ENCODE measurements around the gene CITED4. TPM values are rescaled to one million over a fixed set of nuclear protein-coding genes. Genes with fewer than 3 reads are reported as not detected.
"Not testable (repeated sequence)": the region's sequence is repeated elsewhere in the genome, so short reads cannot be mapped to it uniquely, and the experiment has no call there.

Gene CITED4
- total RNA-seq, 1 donor from 2014 or later = 30.8 TPM

DNA sequence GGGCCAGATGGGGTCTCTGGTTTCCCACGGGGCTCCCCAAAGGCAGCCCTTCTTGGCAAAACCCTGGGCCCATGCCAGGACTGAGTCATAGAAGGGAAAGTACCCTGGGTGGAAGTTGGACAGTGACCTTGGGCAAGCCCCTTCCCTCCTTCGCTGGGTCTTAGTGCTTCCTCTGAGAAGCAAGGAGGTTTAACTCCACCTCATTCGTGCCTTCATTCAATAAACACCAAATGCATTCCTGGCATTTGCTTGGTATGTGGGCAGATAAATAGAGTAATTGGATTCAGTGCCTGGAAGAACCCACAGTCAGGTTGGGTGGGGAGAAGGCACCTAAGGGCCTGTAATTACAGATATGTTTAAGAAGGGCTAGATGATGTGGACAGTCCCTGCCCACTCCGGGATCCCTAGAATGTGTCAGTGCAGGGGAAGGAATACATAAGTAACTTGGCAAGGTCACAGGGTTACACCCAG, 36.3 kb upstream of the CITED4 start:
- peaks cover 18% of the 10 kb centered on the region for H3K9me3 Mint-ChIP-seq (ENCODE audit: low read depth)
- DNase-seq (ENCODE audit: low spot score, unreplicated experiment) = no peak
- peaks cover 4% of the 10 kb centered on the region for H3K27me3 Mint-ChIP-seq
- TF ChIP-seq, protein P1, sequence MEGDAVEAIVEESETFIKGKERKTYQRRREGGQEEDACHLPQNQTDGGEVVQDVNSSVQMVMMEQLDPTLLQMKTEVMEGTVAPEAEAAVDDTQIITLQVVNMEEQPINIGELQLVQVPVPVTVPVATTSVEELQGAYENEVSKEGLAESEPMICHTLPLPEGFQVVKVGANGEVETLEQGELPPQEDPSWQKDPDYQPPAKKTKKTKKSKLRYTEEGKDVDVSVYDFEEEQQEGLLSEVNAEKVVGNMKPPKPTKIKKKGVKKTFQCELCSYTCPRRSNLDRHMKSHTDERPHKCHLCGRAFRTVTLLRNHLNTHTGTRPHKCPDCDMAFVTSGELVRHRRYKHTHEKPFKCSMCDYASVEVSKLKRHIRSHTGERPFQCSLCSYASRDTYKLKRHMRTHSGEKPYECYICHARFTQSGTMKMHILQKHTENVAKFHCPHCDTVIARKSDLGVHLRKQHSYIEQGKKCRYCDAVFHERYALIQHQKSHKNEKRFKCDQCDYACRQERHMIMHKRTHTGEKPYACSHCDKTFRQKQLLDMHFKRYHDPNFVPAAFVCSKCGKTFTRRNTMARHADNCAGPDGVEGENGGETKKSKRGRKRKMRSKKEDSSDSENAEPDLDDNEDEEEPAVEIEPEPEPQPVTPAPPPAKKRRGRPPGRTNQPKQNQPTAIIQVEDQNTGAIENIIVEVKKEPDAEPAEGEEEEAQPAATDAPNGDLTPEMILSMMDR (IDR thresholded peaks at IDR 0.05; ENCODE audit: unreplicated experiment) = no peak
- H3K4me1 Mint-ChIP-seq (ENCODE audit: low read depth) = peaks cover 7% of the 10 kb centered on the region
- peak overlapping the region; percentile 31 for H3K27ac Mint-ChIP-seq
- no peak overlapping the region for H3K4me3 Mint-ChIP-seq (ENCODE audit: low read depth)
- no peaks in the 10 kb centered on the region for H3K36me3 Mint-ChIP-seq (ENCODE audit: insufficient read depth)

GRCh38 chr1:40897513-40897912, 35.4 kb upstream of the CITED4 start:
- H3K36me3 Mint-ChIP-seq (ENCODE audit: insufficient read depth) = no peaks in the 10 kb centered on the region
- no peak for DNase-seq (ENCODE audit: low spot score, unreplicated experiment)
- TF ChIP-seq, protein P1 (IDR thresholded peaks at IDR 0.05; ENCODE audit: unreplicated experiment) = no peak
- peaks cover 6% of the 10 kb centered on the region for H3K4me1 Mint-ChIP-seq (ENCODE audit: low read depth)
- H3K9me3 Mint-ChIP-seq (ENCODE audit: low read depth) = peaks cover 21% of the 10 kb centered on the region
- H3K27ac Mint-ChIP-seq = no peak overlapping the region
- H3K4me3 Mint-ChIP-seq (ENCODE audit: low read depth) = no peak overlapping the region
- peaks cover 4% of the 10 kb centered on the region for H3K27me3 Mint-ChIP-seq

DNA sequence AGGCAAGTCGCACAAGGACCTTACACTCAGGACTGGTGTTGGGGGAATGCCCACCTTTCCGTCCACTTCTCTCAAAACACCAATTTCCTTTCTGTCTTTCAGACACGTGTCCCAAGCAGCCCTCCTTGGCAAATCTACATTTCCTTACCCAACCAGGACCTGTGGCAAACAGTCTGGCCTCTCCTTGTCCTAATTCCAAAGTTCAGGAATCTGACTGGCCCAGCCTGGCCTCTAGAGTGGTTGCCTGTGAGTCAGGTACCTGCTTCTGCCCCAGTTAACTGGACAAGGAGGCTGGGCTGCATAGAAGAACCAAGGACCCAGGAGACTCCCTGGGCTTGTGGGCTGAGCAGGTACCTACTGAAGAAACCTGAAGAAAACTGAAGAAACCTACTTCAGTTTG, 34.3 kb upstream of the CITED4 start:
- peaks cover 6% of the 10 kb centered on the region for H3K4me1 Mint-ChIP-seq (ENCODE audit: low read depth)
- no peak overlapping the region for H3K4me3 Mint-ChIP-seq (ENCODE audit: low read depth)
- no peaks in the 10 kb centered on the region for H3K36me3 Mint-ChIP-seq (ENCODE audit: insufficient read depth)
- no peaks in the 10 kb centered on the region for H3K27me3 Mint-ChIP-seq
- TF ChIP-seq, protein P1 (IDR thresholded peaks at IDR 0.05; ENCODE audit: unreplicated experiment) = no peak
- no peak overlapping the region for H3K27ac Mint-ChIP-seq
- DNase-seq (ENCODE audit: low spot score, unreplicated experiment) = no peak
- peaks cover 21% of the 10 kb centered on the region for H3K9me3 Mint-ChIP-seq (ENCODE audit: low read depth)

GRCh38 chr1:40895601-40896000, 33.4 kb upstream of the CITED4 start:
- peaks cover 21% of the 10 kb centered on the region for H3K9me3 Mint-ChIP-seq (ENCODE audit: low read depth)
- peaks cover 6% of the 10 kb centered on the region for H3K4me1 Mint-ChIP-seq (ENCODE audit: low read depth)
- H3K27ac Mint-ChIP-seq = no peak overlapping the region
- no peak for DNase-seq (ENCODE audit: low spot score, unreplicated experiment)
- TF ChIP-seq, protein P1 (IDR thresholded peaks at IDR 0.05; ENCODE audit: unreplicated experiment) = no peak
- no peaks in the 10 kb centered on the region for H3K36me3 Mint-ChIP-seq (ENCODE audit: insufficient read depth)
- no peak overlapping the region for H3K4me3 Mint-ChIP-seq (ENCODE audit: low read depth)
- no peaks in the 10 kb centered on the region for H3K27me3 Mint-ChIP-seq

GRCh38 chr1:40894858-40895257, 32.7 kb upstream of the CITED4 start:
- H3K4me1 Mint-ChIP-seq (ENCODE audit: low read depth); H3K4me3 Mint-ChIP-seq (ENCODE audit: low read depth); H3K27me3 Mint-ChIP-seq; H3K27ac Mint-ChIP-seq; DNase-seq (ENCODE audit: low spot score, unreplicated experiment); H3K36me3 Mint-ChIP-seq (ENCODE audit: insufficient read depth): not testable (repeated sequence)
- H3K9me3 Mint-ChIP-seq (ENCODE audit: low read depth) = peaks cover 21% of the 10 kb centered on the region

GRCh38 chr1:40894455-40894854, 32.3 kb upstream of the CITED4 start:
- TF ChIP-seq, protein P1 (IDR thresholded peaks at IDR 0.05; ENCODE audit: unreplicated experiment) = no peak
- Mint-ChIP-seq H3K27me3 (peaks cover 3% of the 10 kb centered on the region), H3K36me3 (ENCODE audit: insufficient read depth) (no peaks in the 10 kb centered on the region), H3K4me3 (ENCODE audit: low read depth) (no peak overlapping the region), H3K27ac (no peak overlapping the region), H3K4me1 (ENCODE audit: low read depth) (peaks cover 4% of the 10 kb centered on the region), H3K9me3 (ENCODE audit: low read depth) (peaks cover 21% of the 10 kb centered on the region)
- no peak for DNase-seq (ENCODE audit: low spot score, unreplicated experiment)

Measured in progenitor cell of endocrine pancreas (in vitro differentiated cells).